Activated naive CD8-positive, alpha-beta T cell treated with anti-CD3 and anti-CD28 coated beads, Interleukin-2, amount 50 U/mL, for 16 hours (primary cell): ENCODE results near the gene RBPJ.
"Not testable (repeated sequence)": the region's sequence is repeated elsewhere in the genome, so short reads cannot be mapped to it uniquely, and the experiment has no call there.

Source experiments
- DNase-seq: peaks from one replicate; pipeline ENCODE4 v3.0.0-alpha.2; 2020; ENCODE audit warnings: low read depth, low spot score

The RBPJ gene

DNA sequence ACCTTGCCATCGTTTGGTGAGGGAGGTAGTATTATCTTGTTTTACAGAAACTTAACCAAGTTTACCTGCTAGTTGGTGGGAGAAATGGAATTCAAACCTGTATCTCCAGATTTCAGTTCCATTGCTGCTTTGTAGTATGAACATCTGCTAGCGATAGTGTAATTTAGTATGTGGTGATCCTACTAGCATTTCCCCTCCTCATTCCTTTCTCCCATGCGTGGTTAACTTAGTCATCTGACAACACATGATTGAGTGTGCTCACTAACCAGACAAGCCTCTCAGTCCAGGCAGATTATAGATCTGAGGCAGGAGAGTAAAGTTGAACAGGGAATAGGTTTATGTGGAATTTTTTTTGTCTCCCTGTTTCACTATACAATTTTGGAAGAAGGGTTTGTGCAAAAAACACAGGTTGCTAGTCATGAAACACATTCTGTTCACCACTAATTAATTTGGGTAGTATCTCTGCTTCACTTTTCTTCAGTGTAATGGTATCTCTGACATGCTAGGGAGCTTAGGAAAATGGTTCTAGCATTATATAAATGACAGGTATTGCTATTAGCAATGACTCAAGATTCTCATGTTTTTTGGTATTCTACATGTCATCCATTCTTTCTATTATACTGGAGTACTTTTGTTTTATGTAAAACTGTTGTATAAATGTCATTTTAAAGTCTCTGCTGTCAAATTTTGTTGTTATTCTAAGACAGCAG lies 21.7 kb downstream of the RBPJ start:
- no peak for DNase-seq

DNA sequence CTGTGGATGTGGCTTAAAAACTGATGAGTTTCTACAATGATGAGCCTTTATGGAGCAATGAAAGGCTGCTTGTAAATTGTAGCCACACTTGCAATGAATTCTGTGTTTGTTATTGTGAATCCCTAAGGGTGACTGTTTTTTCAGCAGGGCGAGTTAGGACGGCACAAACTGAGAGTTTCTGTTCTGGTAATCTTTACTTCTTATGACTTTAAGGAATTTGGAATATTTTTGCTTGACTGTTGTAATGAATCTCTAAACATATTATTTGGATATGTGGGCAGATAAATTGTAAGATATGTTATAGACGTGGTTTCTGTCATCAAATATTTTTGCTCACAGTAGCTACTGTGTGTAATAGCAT lies 22.2 kb downstream of the RBPJ start:
- DNase-seq = no peak

DNA sequence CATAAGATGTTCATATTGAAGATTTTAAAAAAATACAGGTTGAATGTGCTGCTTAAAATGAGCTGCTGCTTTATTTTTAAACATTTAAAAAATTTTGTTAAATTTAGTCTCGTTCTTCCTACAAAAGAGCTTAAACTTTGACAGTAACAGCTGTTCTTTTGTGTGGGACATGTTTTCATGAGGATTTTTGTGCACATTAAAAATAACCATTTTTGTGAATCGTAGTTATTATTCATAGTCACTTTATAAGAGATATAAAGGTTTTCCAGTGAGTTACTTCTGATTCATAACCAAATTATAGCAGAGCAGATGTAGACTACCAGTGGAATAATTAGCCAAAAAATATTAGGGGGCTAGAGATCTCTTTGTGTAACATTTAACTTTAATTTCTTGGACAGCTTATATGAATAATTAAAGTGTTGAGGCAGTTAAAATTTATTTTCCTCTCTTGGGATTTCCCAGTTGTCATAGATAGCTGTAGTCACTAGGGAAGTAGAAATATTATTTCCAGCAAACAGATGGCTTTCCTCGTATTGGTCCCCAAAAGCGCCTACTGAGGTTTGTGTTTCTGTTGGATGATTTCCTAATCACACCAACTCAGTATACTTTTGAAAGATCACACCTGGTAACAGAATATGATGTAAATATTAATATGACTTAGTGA lies 24.2 kb downstream of the RBPJ start:
- no peak for DNase-seq

DNA sequence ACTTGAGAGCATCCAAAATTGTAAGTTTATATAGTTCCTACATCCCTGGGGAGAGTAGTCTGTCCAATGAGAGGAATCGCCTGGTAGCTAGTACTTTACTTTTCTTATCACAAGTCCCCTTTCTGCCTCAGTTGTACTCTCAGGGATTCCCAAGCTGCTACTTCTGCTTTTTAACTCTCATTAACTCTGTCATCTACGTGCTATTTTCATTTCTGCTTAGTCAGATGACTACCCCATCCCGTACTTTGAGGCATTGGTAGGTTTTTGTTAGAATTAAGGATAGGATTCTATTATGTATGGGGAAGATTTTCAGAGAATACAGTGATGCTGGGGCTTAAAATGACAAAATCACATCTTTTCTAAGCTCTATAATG lies 24.7 kb downstream of the RBPJ start:
- no peak for DNase-seq

GRCh38 chr4:26346203-26346620 lies 25.4 kb downstream of the RBPJ start:
- no peak for DNase-seq

DNA sequence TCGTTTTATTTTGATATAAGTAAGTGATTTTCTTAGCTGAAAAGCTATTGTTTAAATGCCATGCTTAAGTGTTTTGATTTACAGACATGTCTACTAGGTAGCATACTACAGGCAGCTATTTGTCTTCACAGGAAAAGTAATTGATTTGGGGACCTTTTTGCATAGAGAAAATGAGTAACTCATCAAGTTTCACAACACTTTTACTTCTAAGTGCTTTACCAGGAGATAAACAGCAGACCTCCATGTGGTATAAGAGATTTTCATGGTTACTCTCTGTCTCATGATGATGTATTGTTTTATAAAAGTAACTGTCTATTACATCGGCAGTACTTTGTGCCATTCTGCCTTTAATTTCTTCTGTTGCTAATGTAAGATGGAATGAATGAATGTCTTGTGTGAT lies 28.7 kb downstream of the RBPJ start:
- no peak for DNase-seq

- DNase-seq = no peak
These were observed 30.9 kb downstream of the RBPJ start for GRCh38 chr4:26351685-26352084.

DNA sequence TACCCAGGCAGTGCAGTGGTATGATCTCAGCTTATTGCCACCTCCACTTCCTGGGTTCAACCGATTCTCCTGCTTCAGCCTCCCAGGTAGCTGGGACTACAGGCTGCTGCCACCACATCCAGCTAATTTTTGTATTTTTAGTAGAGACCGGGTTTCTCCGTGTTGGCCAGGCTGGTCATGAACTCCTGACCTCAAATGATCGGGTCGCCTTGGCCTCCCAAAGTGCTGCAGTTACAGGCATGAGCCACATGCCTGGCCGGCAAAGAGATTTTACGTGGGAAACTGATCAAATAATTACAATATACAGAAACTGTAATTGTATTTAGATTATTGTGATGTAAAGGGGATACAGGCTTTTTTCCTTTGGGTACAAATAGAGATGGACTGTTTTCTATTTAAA lies 33.7 kb downstream of the RBPJ start:
- DNase-seq = no peak

DNA sequence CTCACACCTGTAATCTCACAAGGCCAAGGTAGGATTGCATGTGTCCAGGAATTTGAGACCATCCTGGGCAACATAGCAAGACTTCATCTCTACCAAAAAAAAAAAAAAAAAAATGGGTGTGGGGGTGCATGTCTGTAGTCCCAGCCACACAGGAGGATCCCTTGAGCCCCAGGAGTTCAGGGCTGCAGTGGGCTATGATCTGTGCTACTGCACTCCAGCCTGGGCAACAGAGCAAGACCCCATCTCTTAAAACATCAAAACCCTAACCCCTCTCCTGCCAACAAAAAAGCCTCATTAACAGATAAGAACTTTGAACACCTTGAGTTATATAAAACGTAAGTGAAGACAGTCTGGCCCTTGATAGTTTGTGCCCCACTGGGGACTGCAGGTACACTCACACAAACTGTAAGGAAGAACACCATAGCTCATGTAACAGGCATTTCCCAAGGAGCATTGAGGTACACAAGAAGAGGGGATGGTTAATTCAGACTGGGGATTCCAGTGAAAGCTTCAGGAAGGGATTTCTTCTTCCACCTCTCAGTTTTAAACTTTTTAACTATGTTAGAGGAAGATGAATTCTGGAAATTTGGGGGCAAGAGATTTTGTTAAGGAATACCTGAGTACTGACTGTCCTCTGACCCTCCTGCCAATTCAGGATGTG lies 34.7 kb downstream of the RBPJ start:
- DNase-seq = no peak

DNA sequence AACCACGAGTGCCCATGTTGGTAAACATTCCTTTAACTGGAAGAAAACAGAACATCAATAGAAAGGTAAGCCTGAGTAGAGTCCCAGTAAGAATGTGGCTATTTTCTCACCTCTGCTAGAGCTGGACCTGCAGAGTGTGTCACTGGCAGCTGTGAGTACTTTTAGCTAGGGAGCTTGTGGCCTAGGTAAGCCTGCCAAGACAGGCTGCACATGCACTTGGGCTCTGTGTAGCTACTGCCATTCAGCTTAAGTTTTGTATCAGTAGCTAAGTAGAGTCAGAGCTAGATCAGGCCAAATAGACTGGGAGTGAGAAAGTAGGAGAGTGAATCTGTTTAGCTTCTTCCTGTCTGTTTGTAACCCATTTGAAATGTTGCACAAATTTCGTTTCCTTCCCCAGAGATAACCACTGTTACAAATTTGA lies 35.3 kb downstream of the RBPJ start:
- DNase-seq = no peak

DNA sequence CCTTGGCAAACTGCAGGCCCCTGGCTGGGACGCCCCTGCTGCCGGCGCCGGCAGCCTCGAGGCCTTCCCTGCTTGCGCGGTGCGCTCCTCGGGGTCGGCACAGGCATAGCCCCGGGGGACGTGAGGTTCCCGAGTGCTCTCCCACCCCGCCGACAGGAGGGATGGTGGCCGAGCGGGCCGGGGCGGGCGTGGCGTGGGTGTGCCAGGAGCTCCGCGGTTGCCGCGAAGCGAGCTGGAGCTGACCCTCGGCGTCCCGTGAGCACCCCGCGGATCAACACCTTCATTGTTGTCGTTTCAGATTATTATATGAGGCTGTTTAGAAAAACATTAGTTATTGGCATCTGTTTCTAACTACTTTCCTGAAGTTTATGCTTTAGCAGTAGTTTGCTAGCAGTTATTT lies 38.7 kb downstream of the RBPJ start:
- DNase-seq = not testable (repeated sequence)

DNA sequence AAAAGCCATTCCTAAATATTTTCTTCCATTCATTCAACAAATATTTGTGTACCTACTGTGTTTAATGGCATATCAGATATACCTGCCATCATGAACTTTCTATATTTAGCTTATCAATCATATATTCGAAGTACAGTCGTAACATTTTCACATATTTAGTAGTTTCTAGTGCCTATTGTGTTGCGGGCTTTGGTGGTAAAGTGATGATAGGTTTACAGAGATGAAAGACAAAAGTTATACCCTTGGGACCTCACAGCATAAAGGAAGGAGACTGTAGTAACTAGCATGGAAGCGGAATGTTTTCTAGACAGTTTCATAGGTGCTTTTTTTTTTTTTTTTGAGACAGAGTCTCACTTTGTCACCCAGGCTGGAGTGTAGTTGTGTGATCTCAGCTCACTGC lies 39.5 kb downstream of the RBPJ start:
- DNase-seq = no peak

- no peak for DNase-seq
These were observed 40.0 kb downstream of the RBPJ start for GRCh38 chr4:26360864-26361263.

DNA sequence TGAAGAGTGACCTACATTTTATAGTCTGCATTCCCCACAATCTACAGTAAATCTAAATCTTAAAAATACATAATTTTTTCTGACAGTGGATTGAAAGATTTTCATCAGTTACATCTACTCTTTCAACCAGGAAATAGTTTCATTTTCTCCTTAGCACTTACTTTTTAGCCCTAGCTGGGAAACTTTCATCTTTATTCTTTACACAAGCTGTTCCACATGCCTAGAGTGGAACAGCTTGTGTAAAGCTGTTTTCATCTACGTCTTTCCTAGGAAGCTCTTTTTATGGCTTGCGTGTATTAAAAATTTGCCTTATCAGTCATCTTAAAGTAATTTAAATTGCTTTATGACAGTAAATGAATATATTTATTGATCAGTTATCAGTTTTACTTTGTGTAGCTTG lies 40.5 kb downstream of the RBPJ start:
- DNase-seq = no peak

DNA sequence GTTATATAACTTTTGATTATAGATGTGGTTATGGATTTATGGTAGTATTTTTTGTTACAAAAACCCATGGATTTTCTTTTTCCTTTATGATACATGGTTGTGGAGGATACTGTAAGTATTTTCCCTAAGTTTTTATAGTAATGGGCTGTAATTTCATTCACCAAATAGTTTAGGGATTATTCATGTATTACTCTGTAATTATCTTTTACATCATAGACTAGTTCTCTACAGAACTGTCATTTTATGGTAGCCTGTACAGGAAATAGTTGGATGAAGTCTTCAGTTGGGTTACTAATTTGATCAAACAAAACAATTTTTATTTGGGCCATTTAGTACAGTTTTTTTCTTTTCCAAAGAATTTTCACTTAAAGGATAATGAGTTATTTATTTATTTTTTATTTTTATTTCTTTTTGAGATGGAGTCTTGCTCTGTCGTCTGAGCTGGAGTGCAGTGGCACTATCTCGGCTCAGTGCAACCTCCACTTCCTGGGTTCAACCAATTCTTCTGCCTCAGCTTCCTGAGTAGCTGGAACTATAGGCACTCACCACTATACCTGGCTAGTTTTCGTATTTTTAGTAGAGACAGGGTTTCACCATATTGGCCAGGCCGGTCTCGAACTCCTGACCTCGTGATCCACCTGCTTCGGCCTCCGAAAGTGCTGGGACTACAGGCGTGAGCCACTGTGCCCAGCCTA lies 42.1 kb downstream of the RBPJ start:
- no peak for DNase-seq

- DNase-seq = no peak
These were observed 44.8 kb downstream of the RBPJ start for GRCh38 chr4:26365537-26366150.

DNA sequence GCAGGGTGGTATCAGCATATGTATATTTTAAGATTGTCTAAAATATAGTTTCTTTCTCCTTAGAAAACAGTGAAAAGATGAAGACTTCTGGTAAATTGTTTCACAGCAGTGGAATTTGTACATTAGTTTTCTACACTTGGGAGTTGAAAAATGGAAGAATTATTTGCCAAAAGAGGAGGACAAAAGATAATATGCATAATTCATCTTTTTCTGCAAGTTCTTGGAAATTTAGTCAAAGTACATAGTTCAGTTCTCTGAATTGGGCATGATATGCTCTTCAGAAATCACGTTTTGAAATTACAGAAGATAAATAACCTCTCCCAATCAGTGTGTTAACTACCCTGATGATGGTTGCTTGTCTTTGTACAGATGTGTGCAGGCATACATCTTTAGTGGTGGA lies 47.0 kb downstream of the RBPJ start:
- DNase-seq = no peak

GRCh38 chr4:26368685-26369084 lies 47.9 kb downstream of the RBPJ start:
- DNase-seq = no peak

DNA sequence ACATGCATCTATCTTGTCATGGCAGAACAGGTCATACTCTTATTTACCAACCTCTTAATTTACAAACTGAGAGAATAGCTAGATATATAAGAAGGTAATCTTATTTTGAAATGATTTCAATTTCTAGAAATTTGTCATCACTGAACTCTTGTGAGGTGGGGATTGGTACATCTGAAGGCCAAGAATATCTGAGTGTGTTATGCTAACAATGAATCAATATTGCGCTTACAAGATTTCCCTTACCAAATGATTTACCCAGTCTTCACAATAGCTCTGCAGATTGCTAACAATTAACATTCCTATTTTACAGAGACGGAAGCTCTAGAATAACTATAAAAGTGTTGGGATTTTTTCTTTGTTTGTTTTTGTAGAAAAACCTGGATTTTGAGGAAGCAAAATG lies 48.3 kb downstream of the RBPJ start:
- DNase-seq = no peak

DNA sequence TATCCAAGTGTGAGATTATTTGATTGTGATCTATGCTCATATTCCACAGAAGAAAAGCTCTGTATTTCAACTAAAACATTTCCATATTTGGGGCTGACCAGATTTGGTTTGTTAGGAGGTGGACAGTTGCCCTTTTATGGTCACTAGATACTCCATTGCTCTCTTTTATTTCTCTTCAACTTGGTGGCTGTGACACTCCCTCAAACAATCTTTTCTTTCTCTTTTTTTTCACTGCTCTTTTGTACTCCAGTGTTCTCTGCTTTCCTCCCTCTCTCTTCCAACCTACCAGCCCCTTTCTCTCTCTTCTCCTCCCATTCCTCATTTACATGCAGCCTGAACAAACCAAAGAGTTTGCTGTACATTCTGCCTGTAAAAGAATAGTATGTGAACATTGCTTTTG lies 48.8 kb downstream of the RBPJ start:
- no peak for DNase-seq

GRCh38 chr4:26372076-26372475 lies 51.3 kb downstream of the RBPJ start:
- DNase-seq = no peak

DNA sequence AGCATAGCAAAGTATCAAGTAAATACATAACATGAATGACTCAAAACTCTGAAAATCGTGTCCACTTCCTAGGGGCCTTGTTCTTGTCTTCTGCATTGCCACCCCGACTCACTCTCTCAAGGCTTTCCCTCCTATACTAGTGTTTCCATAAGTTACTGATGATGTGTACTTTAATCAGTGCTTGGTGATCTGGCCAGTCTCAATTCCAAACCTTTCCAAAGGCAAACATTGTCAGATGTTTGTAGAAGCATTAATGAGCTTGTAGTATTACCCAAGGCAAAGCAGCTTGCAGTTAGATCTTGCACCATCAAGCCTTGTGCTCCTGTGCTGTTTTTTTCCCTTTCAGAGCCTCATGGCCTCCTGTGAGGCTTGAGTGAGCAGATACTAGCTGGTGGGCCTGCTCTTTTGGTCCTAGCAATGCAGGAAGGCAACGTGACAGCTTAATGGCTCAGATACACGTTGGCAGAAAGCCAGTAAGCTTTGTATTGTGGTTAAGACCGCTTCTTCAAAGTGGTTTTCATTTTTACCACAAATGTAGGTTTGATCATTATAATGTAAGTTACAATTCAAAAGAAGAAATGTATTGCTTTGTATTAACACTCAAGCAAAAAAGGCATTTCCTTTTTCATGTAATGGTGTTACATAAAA lies 51.8 kb downstream of the RBPJ start:
- no peak for DNase-seq
